B cell (primary cell): ENCODE results near the gene RFTN2. TPM values are rescaled to one million over a fixed set of nuclear protein-coding genes. Genes with fewer than 3 reads are reported as not detected.

ENCODE experiments used
- ATAC-seq: fragments of 200-7000 bp; cut with Tn5 transposase; one replicate; pipeline ENCODE4 v1.10.0; 2021; ENCODE audit warnings: low read depth, mild to moderate bottlenecking, moderate number of reproducible peaks, moderate library complexity
- CTCF ChIA-PET: fragments of 350-600 bp; sonication (Branson Sonifier 250); formaldehyde crosslinking; loops from one replicate; lab custom pipeline; 2021; ENCODE audit warnings: antibody characterized with exemption, inconsistent platforms; lab: Charles Lee
- POLR2A ChIA-PET: fragments of 350-600 bp; sonication (Branson Sonifier 250); formaldehyde crosslinking; loops from one replicate; lab custom pipeline; 2021; ENCODE audit warnings: antibody characterized with exemption; lab: Charles Lee
- DNase-seq: peaks from one replicate; pipeline ENCODE4 v3.0.0; 2013
- H2AFZ ChIP-seq: 2 replicates; pipeline ENCODE4 v1.6.1; 2012; ENCODE audit warnings: mild to moderate bottlenecking, low read depth, low read length; ENCODE audit not compliant: insufficient read depth, poor library complexity, severe bottlenecking
- H3K27ac ChIP-seq, 2 donors: 1 replicate in 1 of 2; 2 replicates in 1 of 2; pipeline ENCODE4 v1.5.1; 2012 to 2013; ENCODE audit warnings: low read length in 2 of 2, mild to moderate bottlenecking in 2 of 2, moderate library complexity in 1 of 2
- H3K27me3 ChIP-seq, 4 experiments: fragments of 200-600 bp in 1 of 4; sonication (generic) in 1 of 4; replicated peaks in 1 of 4; 1 replicate in 2 of 4; 2 replicates in 2 of 4; pipeline versions ENCODE4 v1.6.1 to v1.7.0; 2013 to 2016; ENCODE audit warnings: low read length in 3 of 4, mild to moderate bottlenecking in 2 of 4, mixed read lengths in 1 of 4, moderate library complexity in 1 of 4; ENCODE audit not compliant: insufficient read depth in 4 of 4, control insufficient read depth in 3 of 4; ENCODE audit errors: control extremely low read depth in 1 of 4
- H3K36me3 ChIP-seq, 2 experiments: replicated peaks in 1 of 2; 1 replicate in 1 of 2; 2 replicates in 1 of 2; pipeline versions ENCODE4 v1.6.1 to v1.7.1; 2013; ENCODE audit warnings: low read length in 1 of 2; ENCODE audit not compliant: insufficient read depth in 2 of 2, control insufficient read depth in 1 of 2; ENCODE audit errors: control extremely low read depth in 1 of 2, extremely low read depth in 1 of 2
- H3K4me1 ChIP-seq, 2 donors: fragments of 200-600 bp in 1 of 2; sonication (generic) in 1 of 2; 1 replicate in 1 of 2; 2 replicates in 1 of 2; pipeline versions ENCODE4 v1.5.1 to v1.6.1; 2013 to 2017; ENCODE audit warnings: low read length in 2 of 2; ENCODE audit not compliant: control insufficient read depth in 2 of 2, insufficient read depth in 2 of 2
- H3K4me2 ChIP-seq: replicated peaks from 2 replicates; pipeline ENCODE3; 2012; ENCODE audit warnings: mild to moderate bottlenecking, low read depth, low read length; ENCODE audit not compliant: poor library complexity, severe bottlenecking
- H3K4me3 ChIP-seq, 5 experiments: fragments of 200-600 bp in 1 of 5; sonication (generic) in 1 of 5; 1 replicate in 3 of 5; 2 replicates in 2 of 5; pipeline versions ENCODE4 v1.5.1 to v1.7.0; 2011 to 2016; ENCODE audit warnings: low read length in 4 of 5, mild to moderate bottlenecking in 4 of 5, low read depth in 2 of 5, control low read depth in 1 of 5, moderate library complexity in 1 of 5; ENCODE audit not compliant: insufficient read depth in 1 of 5; ENCODE audit errors: control extremely low read depth in 1 of 5, extremely low read depth in 1 of 5
- H3K79me2 ChIP-seq: fragments of 200-600 bp; sonication (generic); one replicate; pipeline ENCODE4 v1.6.0; 2016; ENCODE audit warnings: low read length; ENCODE audit not compliant: control insufficient read depth, insufficient read depth
- H3K9ac ChIP-seq: fragments of 200-600 bp; sonication (generic); 2 replicates; pipeline ENCODE4 v1.6.1; 2017; ENCODE audit warnings: mild to moderate bottlenecking, low read length, moderate library complexity
- H3K9me3 ChIP-seq, 3 donors: one replicate each; pipeline versions ENCODE4 v1.6.1 to v1.7.1; 2013; ENCODE audit warnings: low read length in 2 of 3; ENCODE audit not compliant: control insufficient read depth in 2 of 3, insufficient read depth in 1 of 3; ENCODE audit errors: control extremely low read depth in 1 of 3
- H4K20me1 ChIP-seq: 2 replicates; pipeline ENCODE4 v1.6.0; 2012; ENCODE audit warnings: mild to moderate bottlenecking, low read length; ENCODE audit not compliant: insufficient read depth, control insufficient read depth, poor library complexity, severe bottlenecking
- H3K27ac Mint-ChIP-seq: one replicate; pipeline ENCODE4 v1.8.0; 2021; ENCODE audit warnings: mixed read lengths
- H3K27me3 Mint-ChIP-seq: one replicate; pipeline ENCODE4 v1.8.0; 2021; ENCODE audit warnings: mixed read lengths
- H3K4me1 Mint-ChIP-seq: one replicate; pipeline ENCODE4 v1.8.0; 2021; ENCODE audit warnings: mixed read lengths
- H3K4me3 Mint-ChIP-seq: one replicate; pipeline ENCODE4 v1.8.0; 2021; ENCODE audit warnings: mixed read lengths
- H3K9me3 Mint-ChIP-seq: one replicate; pipeline ENCODE4 v1.8.0; 2022; ENCODE audit warnings: mixed read lengths; ENCODE audit not compliant: insufficient read depth
- CTCF ChIP-seq: fragments of 200-600 bp; IDR thresholded peaks from one replicate; pipeline ENCODE4 v1.8.0; 2022; ENCODE audit warnings: antibody characterized with exemption, mild to moderate bottlenecking
- EZH2 ChIP-seq: IDR thresholded peaks from 2 replicates; pipeline ENCODE4 v1.6.1; 2012; ENCODE audit warnings: borderline replicate concordance, low read depth, mild to moderate bottlenecking, moderate library complexity, low read length; ENCODE audit not compliant: insufficient read depth, poor library complexity, severe bottlenecking
- WGBS: methylation state at CpG from one replicate; pipeline ENCODE4 v1.1.5; 2013; ENCODE audit warnings: missing lambda C conversion rate; ENCODE audit not compliant: insufficient coverage; 5-methylcytosine and 5-hydroxymethylcytosine counted together
- intact Hi-C: fragments of 100-400 bp; cut with micrococcal nuclease; formaldehyde crosslinking; loops from one replicate; pipeline ENCODE4 v1.10.0; 2022
- polyA plus RNA-seq: library from polyadenylated mRNA; depleted of rRNA; stranded (reverse); fragments of >200 nt; gene quantifications from 2 replicates; pipeline ENCODE4 v1.2.3, GENCODE V29; 2012
- total RNA-seq, 2 donors: library from RNA; stranded (reverse); fragments of 120-200 nt in 1 of 2; gene quantifications; 1 replicate in 1 of 2; 2 replicates in 1 of 2; pipeline versions ENCODE4 v1.2.3 to v1.2.4, GENCODE V29; 2013 to 2022

Gene RFTN2
- total and polyA plus RNA-seq, 2 donors (not counting 1 experiment from before 2014, with no cell fraction given) = not detected

- no peak for ATAC-seq
- WGBS = 98% methylated on average over 5 of the region's 5 CpGs
- Histone ChIP-seq H3K36me3 (no peaks in the 10 kb centered on the region), H3K4me1 (no peaks in the 10 kb centered on the region), H3K27me3 (peaks cover 0 to 12% (median 3%) of the 10 kb centered on the region in 4 experiments), H3K79me2 (no peaks in the 10 kb centered on the region), H2AFZ (no peak overlapping the region), H4K20me1 (no peaks in the 10 kb centered on the region), H3K4me3 (no peak overlapping the region), H3K9me3 (no peaks in the 10 kb centered on the region), H3K27ac (no peak overlapping the region), H3K4me2 (no peak overlapping the region), H3K9ac (no peak overlapping the region)
- DNase-seq = no peak
- Mint-ChIP-seq H3K27me3 (peaks cover 31% of the 10 kb centered on the region), H3K4me3 (no peak overlapping the region), H3K9me3 (no peaks in the 10 kb centered on the region), H3K4me1 (peaks cover 4% of the 10 kb centered on the region), H3K27ac (no peak overlapping the region)
- intact Hi-C loops = no loop called here
- CTCF ChIA-PET = no interaction called here
- POLR2A ChIA-PET = no interaction called here
- no peak for TF ChIP-seq EZH2
- TF ChIP-seq CTCF = no peak
These were observed 76.9 kb downstream of the RFTN2 start for GRCh38 chr2:197598450-197598849.

GRCh38 chr2:197597166-197597565 lies 78.2 kb downstream of the RFTN2 start:
- H3K4me3 ChIP-seq = no peak overlapping the region
- H3K4me1 Mint-ChIP-seq = peaks cover 4% of the 10 kb centered on the region
- no peak overlapping the region for H3K4me3 Mint-ChIP-seq
- no CpG with 5 or more reads among the region's 4 CpGs for WGBS
- H3K79me2 ChIP-seq = no peaks in the 10 kb centered on the region
- no peak overlapping the region for H2AFZ ChIP-seq
- H3K9me3 ChIP-seq = no peaks in the 10 kb centered on the region
- H3K27me3 ChIP-seq = peaks cover 0 to 12% (median 3%) of the 10 kb centered on the region in 4 experiments
- H3K36me3 ChIP-seq = no peaks in the 10 kb centered on the region
- no peaks in the 10 kb centered on the region for H3K9me3 Mint-ChIP-seq
- H3K4me2 ChIP-seq = no peak overlapping the region
- DNase-seq (no peak), ATAC-seq (no peak)
- intact Hi-C loops = no loop called here
- H3K4me1 ChIP-seq = no peaks in the 10 kb centered on the region
- H3K27me3 Mint-ChIP-seq = peaks cover 31% of the 10 kb centered on the region
- no peak overlapping the region for H3K27ac Mint-ChIP-seq
- H3K27ac ChIP-seq = no peak overlapping the region
- ChIA-PET POLR2A (no interaction called here), CTCF (no interaction called here)
- TF ChIP-seq CTCF = no peak
- TF ChIP-seq EZH2 = no peak
- H4K20me1 ChIP-seq = no peaks in the 10 kb centered on the region
- no peak overlapping the region for H3K9ac ChIP-seq
